HG03025 (cell line): ENCODE data around the gene ZSCAN2.
"Not testable (repeated sequence)": the region's sequence is repeated elsewhere in the genome, so short reads cannot be mapped to it uniquely, and the experiment has no call there.

Experiments used
- ATAC-seq: cut with Tn5 transposase; IDR thresholded peaks from one replicate; pipeline ENCODE4 v1.9.1; 2021; ENCODE audit warnings: mild to moderate bottlenecking, moderate library complexity; ENCODE audit not compliant: unreplicated experiment, low FRiP score

Gene ZSCAN2

DNA sequence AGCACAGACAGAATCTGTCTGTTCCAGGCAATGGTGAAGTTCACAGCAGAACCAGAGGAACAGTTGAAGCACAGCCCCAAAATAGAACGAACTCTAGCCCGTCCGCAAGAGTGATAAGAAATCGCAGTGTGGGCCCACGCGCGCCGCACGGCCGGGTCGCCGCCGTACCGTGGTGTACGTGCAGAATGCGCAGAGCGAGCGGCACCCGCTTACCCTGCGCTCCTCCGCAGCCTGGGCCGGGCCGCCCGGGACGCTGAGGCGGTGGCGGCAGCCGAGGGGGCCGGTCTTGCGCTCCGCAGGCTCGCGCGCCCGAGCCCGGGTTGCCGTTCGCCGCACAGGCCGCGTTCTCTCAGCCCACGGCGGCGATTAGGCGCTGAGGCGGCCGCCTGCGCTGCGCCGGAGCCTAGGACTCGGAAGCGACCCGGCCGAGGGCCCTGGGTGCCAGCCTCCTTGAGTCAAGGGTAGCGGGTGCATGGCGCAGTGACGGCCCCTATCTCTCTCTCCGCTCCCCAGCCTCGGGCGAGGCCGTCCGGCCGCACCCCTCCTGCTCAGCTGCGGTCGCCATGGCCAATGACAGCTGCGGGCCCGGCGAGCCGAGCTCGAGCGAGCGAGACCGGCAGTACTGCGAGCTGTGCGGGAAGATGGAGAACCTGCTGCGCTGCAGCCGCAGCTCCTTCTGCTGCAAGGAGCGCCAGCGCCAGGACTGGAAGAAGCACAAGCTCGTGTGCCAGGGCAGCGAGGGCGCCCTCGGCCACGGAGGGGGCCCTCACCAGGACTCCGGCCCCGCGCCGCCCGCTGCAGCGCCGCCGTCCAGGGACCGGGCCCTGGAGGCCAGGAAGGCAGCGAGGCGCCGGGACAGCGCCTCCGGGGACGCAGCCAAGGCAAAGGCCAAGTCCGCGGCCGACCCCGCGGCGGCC is 32.8 kb downstream of the ZSCAN2 start:
- peak; percentile 38 for ATAC-seq

- ATAC-seq = no peak
Measured at GRCh38 chr15:84634228-84634837, 33.5 kb downstream of the ZSCAN2 start.

DNA sequence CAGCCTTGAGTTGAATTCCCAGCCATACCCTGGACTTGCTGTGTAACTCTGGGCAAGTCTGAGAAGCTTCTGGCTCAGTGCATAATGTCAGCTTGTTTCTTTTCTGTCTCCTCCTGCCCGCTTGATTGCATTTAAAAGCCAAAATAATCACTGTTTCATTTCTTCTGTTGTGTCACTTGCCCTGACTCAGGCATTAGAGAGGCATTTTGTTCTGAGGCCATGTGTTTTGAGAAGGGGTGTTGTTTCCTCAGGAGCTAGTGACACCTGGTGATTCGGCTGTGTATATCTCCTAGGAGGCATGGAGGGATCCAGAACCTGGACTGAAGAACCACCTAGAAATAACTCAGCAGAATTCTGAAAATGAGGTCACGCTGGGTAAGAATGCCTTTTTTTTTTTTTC is 37.3 kb downstream of the ZSCAN2 start:
- no peak for ATAC-seq

DNA sequence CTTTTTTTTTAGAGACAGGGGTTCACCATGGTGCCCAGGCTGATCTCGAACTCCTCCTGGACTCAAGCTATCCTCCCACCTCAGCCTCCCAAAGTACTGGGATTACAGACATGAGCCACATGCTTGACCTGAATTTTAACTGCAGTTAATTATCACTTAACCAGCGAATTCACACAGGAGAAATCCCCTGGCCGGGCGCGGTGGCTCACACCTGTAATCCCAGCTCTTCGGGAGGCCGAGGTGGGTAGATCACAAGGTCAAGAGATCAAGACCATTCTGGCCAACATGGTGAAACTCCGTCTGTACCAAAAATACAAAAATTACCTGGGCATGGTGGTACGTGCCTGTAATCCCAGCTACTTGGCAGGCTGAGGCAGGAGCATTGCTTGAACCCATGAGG is 41.1 kb downstream of the ZSCAN2 start:
- ATAC-seq = not testable (repeated sequence)

DNA sequence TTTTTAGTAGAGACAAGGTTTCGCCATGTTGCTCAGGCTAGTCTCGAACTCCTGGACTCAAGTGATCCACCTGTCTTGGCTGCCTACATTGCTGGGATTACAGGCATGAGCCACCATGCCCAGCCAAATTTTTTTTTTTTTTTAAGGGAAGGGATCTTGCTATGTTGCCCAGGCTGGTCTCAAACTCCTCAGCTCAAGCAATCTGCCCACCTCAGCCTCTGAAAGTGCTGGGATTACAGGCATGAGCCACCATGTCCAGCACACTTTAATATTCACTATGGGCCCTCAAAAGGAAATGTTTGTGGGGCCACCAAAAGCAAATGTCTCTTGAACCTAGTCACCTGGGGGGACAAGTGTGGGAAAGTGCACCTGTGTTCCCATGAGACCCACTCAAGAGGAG is 41.8 kb downstream of the ZSCAN2 start:
- not testable (repeated sequence) for ATAC-seq

GRCh38 chr15:84643838-84644237 is 43.0 kb downstream of the ZSCAN2 start:
- no peak for ATAC-seq

DNA sequence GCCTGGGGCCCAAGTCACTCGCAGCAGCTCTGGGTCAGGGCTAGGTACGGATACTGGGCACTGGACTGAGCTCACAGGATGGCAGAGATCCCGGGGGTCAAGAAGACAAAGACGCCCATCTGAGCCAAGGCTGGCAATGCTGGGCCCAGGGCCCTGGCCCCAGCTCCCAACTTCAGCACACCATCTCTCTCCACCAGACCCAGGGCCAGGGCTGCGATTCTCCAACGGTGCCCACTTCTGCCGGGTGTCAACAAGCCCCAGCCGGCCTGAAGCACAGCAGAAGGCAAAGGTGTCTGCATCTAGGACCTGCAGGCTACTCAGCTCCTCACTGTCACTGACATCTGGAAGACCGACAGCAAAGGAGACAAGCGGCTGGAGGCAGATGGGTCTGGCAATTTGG is 44.7 kb downstream of the ZSCAN2 start:
- no peak for ATAC-seq

GRCh38 chr15:84645997-84646396 is 45.2 kb downstream of the ZSCAN2 start:
- ATAC-seq = no peak

DNA sequence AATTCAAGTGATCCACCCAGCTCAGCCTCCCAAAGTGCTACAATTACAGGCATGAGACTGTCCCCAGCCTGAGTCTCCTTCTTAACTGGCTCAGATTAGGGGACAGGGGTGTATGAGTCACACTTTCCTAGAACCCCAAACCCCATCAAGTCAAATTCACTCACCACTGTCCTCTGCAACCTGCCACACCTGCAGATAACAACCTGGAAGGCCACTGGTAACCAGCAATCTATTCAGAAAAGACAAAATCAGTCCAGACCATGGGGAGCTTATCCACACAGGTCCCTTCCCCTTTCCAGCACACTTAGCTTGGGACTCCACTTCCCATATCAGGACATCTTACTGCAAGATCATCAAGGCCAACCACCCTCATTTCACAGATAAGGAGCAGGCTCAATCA is 46.9 kb downstream of the ZSCAN2 start:
- ATAC-seq = no peak

GRCh38 chr15:84648539-84648938 is 47.7 kb downstream of the ZSCAN2 start:
- no peak for ATAC-seq

DNA sequence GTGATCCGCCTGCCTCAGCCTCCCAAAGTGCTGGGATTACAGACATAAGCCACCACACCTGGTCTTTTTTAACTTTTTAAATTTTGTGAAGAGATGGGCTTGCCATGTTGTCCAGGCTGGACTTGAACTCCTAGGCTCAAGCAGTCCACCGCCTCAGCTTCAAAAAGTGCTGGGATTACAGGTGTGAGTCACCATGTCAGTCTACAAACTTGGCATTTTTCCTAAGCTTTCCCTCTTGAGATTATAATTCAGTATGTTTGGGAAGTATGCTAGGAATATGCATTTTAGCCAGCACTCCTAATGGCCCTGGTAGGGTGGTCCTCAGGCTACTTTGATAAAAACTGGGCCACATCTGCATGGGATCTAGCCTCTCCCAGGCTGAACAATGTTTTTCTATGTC is 48.9 kb downstream of the ZSCAN2 start:
- ATAC-seq = no peak

DNA sequence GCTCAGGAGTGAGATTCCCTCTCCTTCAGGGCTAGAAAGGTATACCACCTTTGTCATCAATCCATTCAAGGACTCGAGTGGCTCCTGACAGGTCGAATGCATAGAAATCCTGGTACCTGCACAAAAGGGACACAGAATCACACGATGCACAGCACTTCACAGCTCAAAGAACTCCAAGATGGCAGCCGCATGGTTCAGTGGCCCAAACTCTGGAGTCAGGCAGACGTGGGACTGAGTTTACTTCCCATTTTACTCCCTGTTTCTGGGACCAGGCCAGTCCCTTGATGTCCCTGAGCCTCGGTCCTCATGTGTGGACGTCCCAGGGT is 52.7 kb downstream of the ZSCAN2 start:
- ATAC-seq = no peak

GRCh38 chr15:84653910-84654688 is 53.3 kb downstream of the ZSCAN2 start, which contains the start of gene WDR73:
Gene WDR73 (minus strand): TSS chr15:84654283. CDS start chr15:84654274, 9 bp downstream.
- ATAC-seq = peak; percentile 88

- peak; percentile 34 for ATAC-seq
Measured at GRCh38 chr15:84654689-84655453, 54.1 kb downstream of the ZSCAN2 start.

DNA sequence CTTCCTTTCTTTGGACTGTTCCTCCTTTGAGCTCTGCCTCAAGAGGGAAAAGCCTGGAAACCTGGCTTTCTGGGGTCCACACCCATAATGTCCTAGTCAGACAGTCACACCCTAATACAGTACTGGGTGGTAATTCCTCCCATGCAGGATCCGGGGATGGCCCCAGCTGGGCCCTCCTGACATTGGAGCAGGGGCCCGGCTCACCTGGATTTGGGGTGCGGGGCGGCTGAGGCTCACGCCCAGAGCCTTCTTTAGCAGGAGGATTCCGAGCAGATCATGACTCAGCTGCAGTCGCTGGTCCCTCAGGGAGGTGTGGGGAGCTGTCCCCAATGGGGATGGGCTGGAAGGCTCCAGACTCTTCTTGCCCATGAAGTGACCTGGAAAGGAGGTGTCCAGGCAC is 56.2 kb downstream of the ZSCAN2 start:
- no peak for ATAC-seq

GRCh38 chr15:84657748-84658079 is 56.9 kb downstream of the ZSCAN2 start:
- no peak for ATAC-seq

- ATAC-seq = peak; percentile 32
Measured at GRCh38 chr15:84658080-84658787, 57.4 kb downstream of the ZSCAN2 start, which contains the start of gene NMB. Gene NMB (minus strand): TSS chr15:84658199. CDS start chr15:84658152, 47 bp downstream.

- no peak for ATAC-seq
Measured at GRCh38 chr15:84658788-84659411, 58.1 kb downstream of the ZSCAN2 start.
